HG03558 (cell line): ENCODE data around the gene PSMA6.

Experiments
- ATAC-seq: cut with Tn5 transposase; IDR thresholded peaks from one replicate; pipeline ENCODE4 v1.9.1; 2021; ENCODE audit warnings: moderate number of reproducible peaks; ENCODE audit not compliant: unreplicated experiment; ENCODE audit errors: extremely low read depth

PSMA6 gene

GRCh38 chr14:35362450-35362849 lies 70.3 kb downstream of the PSMA6 start:
- ATAC-seq, result no peak

- ATAC-seq, result no peak
Observed at GRCh38 chr14:35362911-35363374, 70.8 kb downstream of the PSMA6 start.

GRCh38 chr14:35365130-35366055 lies 73.2 kb downstream of the PSMA6 start:
- ATAC-seq, result peak; percentile 46

GRCh38 chr14:35366056-35366451 lies 73.9 kb downstream of the PSMA6 start:
- ATAC-seq, result no peak

GRCh38 chr14:35366521-35366976 lies 74.4 kb downstream of the PSMA6 start:
- ATAC-seq, result no peak

- no peak for ATAC-seq
Observed at GRCh38 chr14:35367056-35367372, 74.8 kb downstream of the PSMA6 start.
